ENCODE results near the gene PLXNA4.

PLXNA4 gene

GRCh38 chr7:132514430-132514829 lies 61.8 kb downstream of the PLXNA4 start:
- Histone ChIP-seq H3K4me3 (ENCODE audit: low read depth, low read length) (no peak overlapping the region), H3K27me3 (replicated peaks) (no peaks in the 10 kb centered on the region), H3K36me3 (replicated peaks) (no peaks in the 10 kb centered on the region), H3K27ac (no peak overlapping the region)
- DNase-seq = no peak
- no peak for TF ChIP-seq CTCF (IDR thresholded peaks at IDR 0.05; ENCODE audit: low read depth, low read length, missing control alignments)
- in situ Hi-C loops (cut with HindIII; ENCODE audit: low pct_ligation_motif_present, low sequenced_read_pairs) = no loop called here

- TF ChIP-seq CTCF (IDR thresholded peaks at IDR 0.05; ENCODE audit: low read depth, low read length, missing control alignments) = no peak
- H3K36me3 ChIP-seq (replicated peaks) = no peaks in the 10 kb centered on the region
- in situ Hi-C loops (cut with HindIII; ENCODE audit: low pct_ligation_motif_present, low sequenced_read_pairs) = no loop called here
Observed at GRCh38 chr7:132511921-132512320, 64.3 kb downstream of the PLXNA4 start.

GRCh38 chr7:132511387-132511786 lies 64.9 kb downstream of the PLXNA4 start:
- Histone ChIP-seq H3K4me3 (ENCODE audit: low read depth, low read length) (no peak overlapping the region), H3K27ac (no peak overlapping the region), H3K27me3 (replicated peaks) (no peaks in the 10 kb centered on the region), H3K36me3 (replicated peaks) (no peaks in the 10 kb centered on the region)
- DNase-seq = no peak
- in situ Hi-C loops (cut with HindIII; ENCODE audit: low pct_ligation_motif_present, low sequenced_read_pairs) = no loop called here
- no peak for TF ChIP-seq CTCF (IDR thresholded peaks at IDR 0.05; ENCODE audit: low read depth, low read length, missing control alignments)

More at GRCh38 chr7:132511921-132512320, 64.3 kb downstream of the PLXNA4 start:
- Histone ChIP-seq H3K27me3 (replicated peaks) (no peaks in the 10 kb centered on the region), H3K4me3 (ENCODE audit: low read depth, low read length) (no peak overlapping the region), H3K27ac (no peak overlapping the region)
- no peak for DNase-seq

- no peak for DNase-seq
- no peak overlapping the region for H3K27ac ChIP-seq
Observed at GRCh38 chr7:132509643-132510042, 66.6 kb downstream of the PLXNA4 start.

GRCh38 chr7:132508724-132509353 lies 67.4 kb downstream of the PLXNA4 start:
- no peak for DNase-seq
- no peak for TF ChIP-seq CTCF (IDR thresholded peaks at IDR 0.05; ENCODE audit: low read depth, low read length, missing control alignments)

More at GRCh38 chr7:132509643-132510042, 66.6 kb downstream of the PLXNA4 start:
- Histone ChIP-seq H3K36me3 (replicated peaks) (no peaks in the 10 kb centered on the region), H3K27me3 (replicated peaks) (no peaks in the 10 kb centered on the region), H3K4me3 (ENCODE audit: low read depth, low read length) (no peak overlapping the region)
- in situ Hi-C loops (cut with HindIII; ENCODE audit: low pct_ligation_motif_present, low sequenced_read_pairs) = no loop called here
- TF ChIP-seq CTCF (IDR thresholded peaks at IDR 0.05; ENCODE audit: low read depth, low read length, missing control alignments) = no peak

GRCh38 chr7:132504852-132505251 lies 71.4 kb downstream of the PLXNA4 start:
- Histone ChIP-seq H3K36me3 (replicated peaks) (no peaks in the 10 kb centered on the region), H3K4me3 (ENCODE audit: low read depth, low read length) (no peak overlapping the region), H3K27ac (no peak overlapping the region), H3K27me3 (replicated peaks) (no peaks in the 10 kb centered on the region)
- in situ Hi-C loops (cut with HindIII; ENCODE audit: low pct_ligation_motif_present, low sequenced_read_pairs) = no loop called here
- no peak for TF ChIP-seq CTCF (IDR thresholded peaks at IDR 0.05; ENCODE audit: low read depth, low read length, missing control alignments)
- DNase-seq = no peak

More at GRCh38 chr7:132508724-132509353, 67.4 kb downstream of the PLXNA4 start:
- Histone ChIP-seq H3K27ac (no peak overlapping the region), H3K4me3 (ENCODE audit: low read depth, low read length) (no peak overlapping the region), H3K27me3 (replicated peaks) (no peaks in the 10 kb centered on the region), H3K36me3 (replicated peaks) (no peaks in the 10 kb centered on the region)
- in situ Hi-C loops (cut with HindIII; ENCODE audit: low pct_ligation_motif_present, low sequenced_read_pairs) = no loop called here

Measured in brain microvascular endothelial cell (primary cell).